Activated CD8-positive, alpha-beta memory T cell treated with anti-CD3 and anti-CD28 coated beads, Interleukin-2, amount 10 ng/mL, durations not matched to agents 7 days and 5 days (primary cell): ENCODE measurements around the gene MVB12B. TPM values are rescaled to one million over a fixed set of nuclear protein-coding genes. Genes with fewer than 3 reads are reported as not detected.

Experiments
- ATAC-seq: fragments of 150-1000 bp; cut with Tn5 transposase; one replicate; pipeline ENCODE4 v1.10.0; 2021; ENCODE audit warnings: moderate library complexity
- CTCF ChIA-PET: fragments of 350-600 bp; sonication (Branson Sonifier 250); formaldehyde crosslinking; loops from one replicate; lab custom pipeline; 2021; ENCODE audit warnings: antibody characterized with exemption; lab: Charles Lee
- DNase-seq: peaks from one replicate; pipeline ENCODE4 v3.0.0-alpha.2; 2020
- H3K27ac Mint-ChIP-seq: one replicate; pipeline ENCODE4 v1.8.0; 2021; ENCODE audit warnings: mild to moderate bottlenecking, mixed read lengths
- H3K27me3 Mint-ChIP-seq: one replicate; pipeline ENCODE4 v1.8.0; 2021; ENCODE audit warnings: mixed read lengths
- H3K36me3 Mint-ChIP-seq: one replicate; pipeline ENCODE4 v1.8.0; 2021; ENCODE audit warnings: mild to moderate bottlenecking, mixed read lengths
- H3K4me1 Mint-ChIP-seq: one replicate; pipeline ENCODE4 v1.8.0; 2021; ENCODE audit warnings: mixed read lengths
- H3K4me3 Mint-ChIP-seq: one replicate; pipeline ENCODE4 v1.8.0; 2021; ENCODE audit warnings: mild to moderate bottlenecking, moderate library complexity, mixed read lengths
- H3K9me3 Mint-ChIP-seq: one replicate; pipeline ENCODE4 v1.8.0; 2022; ENCODE audit warnings: low read depth, mixed read lengths
- total RNA-seq, 2 experiments: library from RNA; stranded (reverse); gene quantifications; one replicate each; pipeline ENCODE4 v1.2.3, GENCODE V29; 2021

Gene MVB12B
- total RNA-seq, 2 experiments from 2014 or later, result 39.2 to 57.0 TPM

DNA sequence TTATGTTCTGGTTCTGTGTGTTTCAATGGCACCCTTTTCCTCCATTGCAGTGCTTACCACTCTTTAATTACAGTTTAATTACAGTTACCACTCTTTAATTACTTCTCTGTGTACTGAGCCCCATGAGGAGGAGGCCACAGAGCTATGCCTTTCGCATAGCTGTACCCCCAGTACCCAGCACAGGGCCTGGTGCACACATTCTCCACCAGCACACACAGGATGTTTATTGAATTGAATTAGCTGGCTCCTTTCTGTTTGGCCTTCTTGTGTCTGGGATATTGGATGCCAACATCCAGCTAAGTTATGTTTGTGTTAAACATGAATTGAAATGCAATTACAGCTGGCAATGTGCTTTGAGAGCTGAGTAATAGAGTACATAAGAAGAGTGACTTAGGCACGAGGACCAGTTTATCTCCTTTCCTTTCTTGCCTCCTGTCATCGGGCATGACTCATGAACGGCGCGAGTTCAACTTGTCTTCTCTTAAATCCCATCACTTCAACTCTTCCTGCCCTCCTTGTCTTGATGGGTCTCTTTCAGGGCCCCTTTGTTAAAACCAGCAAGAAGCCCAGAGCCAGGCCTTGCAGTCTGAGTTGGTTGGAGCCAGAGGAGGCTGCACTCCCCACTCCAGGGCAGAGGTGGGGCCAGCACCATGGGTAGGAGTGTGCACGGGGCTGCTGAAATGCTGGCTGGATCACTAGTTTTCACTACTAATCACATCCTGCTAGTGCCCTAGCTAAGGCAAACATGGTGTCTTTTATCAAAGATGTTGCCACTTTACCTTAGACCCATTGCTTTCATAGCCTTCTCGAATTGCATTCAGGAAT lies 37.4 kb downstream of the MVB12B start:
- ATAC-seq (no peak), DNase-seq (no peak)
- Mint-ChIP-seq H3K27me3 (no peaks in the 10 kb centered on the region), H3K4me1 (peaks cover 20% of the 10 kb centered on the region), H3K36me3 (peaks cover 53% of the 10 kb centered on the region), H3K27ac (no peak overlapping the region), H3K4me3 (no peak overlapping the region), H3K9me3 (peaks cover 21% of the 10 kb centered on the region)
- CTCF ChIA-PET, result interaction anchor here (1.1 to 1.4 kb wide), 3 partner anchors 13 to 61 kb away, joined by 3 read pairs; no protein-coding TSS in a partner anchor

DNA sequence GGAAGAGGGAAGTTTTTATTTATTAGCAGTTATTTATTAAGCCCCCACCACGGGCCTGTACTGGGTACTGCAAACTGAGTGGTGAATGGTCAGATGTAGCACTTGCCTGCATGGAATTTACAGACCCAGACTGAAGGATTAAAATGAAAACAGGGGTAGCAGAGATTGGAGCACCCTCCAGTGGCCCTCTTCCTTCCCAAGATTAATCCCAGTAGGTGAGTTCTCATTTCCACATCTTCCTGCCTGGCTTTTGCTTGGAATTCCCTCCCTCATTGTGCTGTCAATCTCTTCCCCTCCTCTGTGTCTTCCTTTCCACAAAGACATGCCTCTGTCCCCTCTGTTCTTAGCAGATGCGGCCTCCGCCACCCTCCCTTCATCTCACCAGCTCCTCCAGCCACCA lies 39.2 kb downstream of the MVB12B start:
- H3K27ac Mint-ChIP-seq, result no peak overlapping the region
- CTCF ChIA-PET, result interaction anchor here (0.6 kb wide), 1 partner anchor 8 kb away, joined by 3 read pairs; no protein-coding TSS in a partner anchor
- DNase-seq (no peak), ATAC-seq (no peak)
- H3K36me3 Mint-ChIP-seq, result peaks cover 42% of the 10 kb centered on the region
- H3K9me3 Mint-ChIP-seq, result peaks cover 12% of the 10 kb centered on the region
- no peaks in the 10 kb centered on the region for H3K27me3 Mint-ChIP-seq
- peaks cover 7% of the 10 kb centered on the region for H3K4me1 Mint-ChIP-seq
- H3K4me3 Mint-ChIP-seq, result no peak overlapping the region

DNA sequence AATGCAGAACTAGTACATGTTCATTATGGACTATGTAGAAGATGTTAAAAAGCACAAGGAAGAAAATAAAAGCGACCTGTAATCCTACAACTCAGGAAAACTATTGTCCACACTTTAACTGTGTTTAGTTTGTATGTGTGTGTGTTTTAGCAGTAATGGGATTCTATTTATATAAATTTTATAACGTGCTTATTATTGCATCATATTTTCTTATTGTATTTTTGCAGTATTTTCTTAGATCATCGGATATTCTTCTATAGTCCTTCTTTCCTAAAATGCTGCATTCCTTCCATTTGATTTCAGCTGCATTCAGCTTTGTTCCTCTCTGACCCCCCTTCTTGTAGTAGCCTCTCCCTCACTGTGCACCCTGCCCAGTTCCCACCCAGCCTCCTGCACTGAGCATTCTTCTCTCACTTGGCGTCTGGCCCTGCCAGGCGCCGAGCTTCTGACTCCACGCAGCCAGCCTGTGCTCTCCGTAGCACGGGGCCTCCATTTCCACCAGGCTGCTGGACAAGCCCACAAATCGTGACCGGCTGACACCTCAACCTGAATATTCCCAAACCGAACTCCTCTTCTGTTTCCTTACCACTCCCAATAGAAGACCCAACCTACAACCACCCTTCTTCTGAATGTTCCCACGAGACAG lies 39.9 kb downstream of the MVB12B start:
- peaks cover 7% of the 10 kb centered on the region for H3K4me1 Mint-ChIP-seq
- H3K27me3 Mint-ChIP-seq, result no peaks in the 10 kb centered on the region
- CTCF ChIA-PET, result no interaction called here
- peaks cover 9% of the 10 kb centered on the region for H3K9me3 Mint-ChIP-seq
- H3K4me3 Mint-ChIP-seq, result no peak overlapping the region
- ATAC-seq (no peak), DNase-seq (no peak)
- peaks cover 41% of the 10 kb centered on the region for H3K36me3 Mint-ChIP-seq
- H3K27ac Mint-ChIP-seq, result peak overlapping the region; percentile 31

DNA sequence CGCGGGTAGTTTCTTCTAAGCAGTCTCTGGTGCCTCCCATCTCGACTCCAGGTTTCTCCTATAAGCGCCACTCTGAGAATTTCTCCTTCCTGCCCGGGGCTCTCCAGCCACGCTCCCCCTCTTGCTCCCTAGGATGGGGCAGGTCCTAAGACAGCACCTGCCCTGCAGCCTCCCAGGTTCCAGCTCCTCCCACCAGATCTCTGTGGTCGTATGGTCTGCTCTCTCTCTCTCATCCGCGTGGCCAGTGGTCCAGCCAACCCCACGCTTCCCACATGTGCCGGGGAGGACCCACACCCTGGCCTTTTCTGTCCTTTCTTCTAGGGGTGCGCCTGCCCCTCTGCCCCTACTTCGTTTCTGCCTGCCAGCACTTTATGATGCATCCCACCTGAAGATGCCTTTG lies 40.5 kb downstream of the MVB12B start:
- H3K4me1 Mint-ChIP-seq, result peaks cover 7% of the 10 kb centered on the region
- ATAC-seq (no peak), DNase-seq (no peak)
- CTCF ChIA-PET, result interaction anchor here (0.7 kb wide), 1 partner anchor 25 kb away, joined by 3 read pairs; no protein-coding TSS in a partner anchor
- no peak overlapping the region for H3K4me3 Mint-ChIP-seq
- H3K27ac Mint-ChIP-seq, result no peak overlapping the region
- H3K36me3 Mint-ChIP-seq, result peaks cover 40% of the 10 kb centered on the region
- H3K27me3 Mint-ChIP-seq, result no peaks in the 10 kb centered on the region
- H3K9me3 Mint-ChIP-seq, result peaks cover 6% of the 10 kb centered on the region

DNA sequence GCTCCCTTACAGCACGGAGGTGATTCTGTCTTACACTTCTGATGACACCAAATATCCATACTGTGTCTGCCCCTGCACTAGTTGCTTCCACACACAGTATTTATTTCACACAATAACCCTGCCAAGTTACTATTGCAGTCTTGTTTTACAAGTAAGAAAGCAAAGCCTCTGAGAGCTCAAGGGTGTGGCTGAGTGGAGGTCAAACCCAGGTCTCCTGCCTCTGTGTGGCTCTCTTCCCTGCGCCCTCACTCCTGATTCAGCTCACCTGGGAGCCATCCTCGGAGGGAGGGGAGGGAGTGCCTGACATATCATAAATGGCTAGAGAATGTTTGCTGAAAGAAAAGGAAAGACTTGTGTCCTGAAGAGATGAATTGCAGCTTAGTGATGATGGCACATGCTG lies 41.0 kb downstream of the MVB12B start:
- ATAC-seq (no peak), DNase-seq (no peak)
- Mint-ChIP-seq H3K4me1 (peaks cover 11% of the 10 kb centered on the region), H3K9me3 (peaks cover 4% of the 10 kb centered on the region), H3K27me3 (no peaks in the 10 kb centered on the region), H3K4me3 (no peak overlapping the region), H3K36me3 (peaks cover 36% of the 10 kb centered on the region), H3K27ac (no peak overlapping the region)
- CTCF ChIA-PET, result interaction anchor here (0.7 to 1.0 kb wide), 2 partner anchors 10 to 25 kb away, joined by 3 read pairs; no protein-coding TSS in a partner anchor

DNA sequence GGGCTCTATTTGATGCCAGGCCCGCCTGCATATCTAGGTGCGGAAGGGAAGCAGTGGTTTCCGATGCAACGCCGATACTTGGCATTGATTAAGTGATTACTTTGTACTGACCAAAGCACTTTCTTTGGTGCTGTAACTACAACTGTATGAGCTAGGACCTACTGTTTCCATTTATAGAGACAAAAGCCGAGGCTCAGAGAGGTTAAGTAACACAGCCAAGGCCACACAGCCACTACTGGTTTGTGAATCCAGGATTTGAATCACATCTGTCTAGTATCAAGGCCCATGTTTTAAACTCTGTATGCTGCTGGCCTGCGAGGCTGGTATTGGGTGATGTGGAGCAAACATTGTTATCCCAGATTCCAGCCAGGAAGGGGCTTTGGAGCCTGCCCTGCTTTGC lies 41.4 kb downstream of the MVB12B start:
- no peak for ATAC-seq
- no peak for DNase-seq
- Mint-ChIP-seq H3K27me3 (no peaks in the 10 kb centered on the region), H3K36me3 (peaks cover 36% of the 10 kb centered on the region), H3K9me3 (peaks cover 4% of the 10 kb centered on the region), H3K4me3 (no peak overlapping the region), H3K27ac (no peak overlapping the region), H3K4me1 (peaks cover 15% of the 10 kb centered on the region)
- CTCF ChIA-PET, result interaction anchor here (0.7 to 1.0 kb wide), 2 partner anchors 10 to 24 kb away, joined by 3 read pairs; no protein-coding TSS in a partner anchor

DNA sequence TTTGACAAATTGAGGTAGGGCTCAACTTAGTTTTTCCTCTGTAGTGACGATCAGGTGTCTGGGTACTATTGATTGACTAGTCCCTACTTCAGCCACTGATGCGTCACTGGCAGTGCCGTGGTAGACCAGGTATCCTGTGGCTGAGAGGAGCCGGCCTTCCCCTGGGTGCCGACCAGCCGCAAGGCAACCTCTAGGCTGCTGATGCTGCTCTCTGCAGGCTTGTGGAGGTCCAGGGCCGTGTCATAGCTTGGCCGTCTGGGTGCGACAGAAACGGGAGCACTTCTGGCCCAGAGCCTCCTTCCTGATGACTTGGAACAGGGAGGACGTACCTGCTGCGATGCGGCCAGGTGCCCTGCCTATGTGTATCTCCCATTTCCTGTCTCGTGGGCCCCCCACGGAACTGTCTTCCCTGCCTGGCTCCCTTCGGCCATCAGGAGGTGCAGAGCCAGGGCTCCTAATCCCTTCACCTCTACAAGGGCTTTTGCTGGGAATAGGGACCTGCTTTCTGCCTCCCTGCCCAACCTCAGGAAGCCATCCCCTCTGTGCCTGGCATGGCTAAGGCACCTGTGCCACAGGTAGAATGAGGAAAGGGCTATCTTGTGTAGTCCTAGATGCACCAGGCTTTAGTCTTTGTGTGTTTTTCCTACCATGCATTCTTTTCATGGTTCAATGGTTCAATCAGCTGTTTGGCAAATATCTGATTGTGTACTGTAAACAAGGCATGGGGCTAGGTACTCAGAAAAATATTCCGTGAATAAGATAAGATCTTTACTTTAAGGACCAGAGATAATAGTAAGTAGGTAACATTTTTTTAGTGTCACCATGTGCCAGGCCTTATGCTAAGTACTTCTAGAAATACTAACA lies 44.6 kb downstream of the MVB12B start:
- Mint-ChIP-seq H3K4me3 (no peak overlapping the region), H3K27ac (no peak overlapping the region), H3K27me3 (no peaks in the 10 kb centered on the region), H3K4me1 (peaks cover 39% of the 10 kb centered on the region), H3K9me3 (no peaks in the 10 kb centered on the region), H3K36me3 (peaks cover 23% of the 10 kb centered on the region)
- DNase-seq, result no peak
- no peak for ATAC-seq
- CTCF ChIA-PET, result no interaction called here

DNA sequence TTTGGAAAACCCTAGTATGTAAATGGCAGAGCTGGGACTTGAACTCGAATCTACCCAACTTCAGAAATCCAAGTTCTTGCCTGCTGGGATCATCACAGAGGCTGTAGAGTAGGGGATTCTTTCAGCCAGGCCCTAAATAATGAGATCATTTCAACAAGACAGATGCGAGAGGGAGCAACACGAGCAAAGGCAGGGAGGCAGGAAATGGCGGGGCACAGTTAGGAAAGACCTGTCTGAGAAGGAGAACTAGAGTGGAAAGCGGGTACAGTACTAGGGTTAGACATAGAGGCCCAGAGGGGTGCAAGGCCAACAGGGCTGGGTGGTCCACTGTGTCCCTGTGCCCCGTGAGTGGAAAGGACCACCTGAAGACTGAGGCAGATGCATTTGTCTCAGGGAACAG lies 46.1 kb downstream of the MVB12B start:
- Mint-ChIP-seq H3K27ac (no peak overlapping the region), H3K4me3 (no peak overlapping the region), H3K27me3 (no peaks in the 10 kb centered on the region), H3K36me3 (peaks cover 18% of the 10 kb centered on the region), H3K9me3 (no peaks in the 10 kb centered on the region), H3K4me1 (peaks cover 43% of the 10 kb centered on the region)
- no peak for DNase-seq
- ATAC-seq, result no peak
- CTCF ChIA-PET, result no interaction called here

DNA sequence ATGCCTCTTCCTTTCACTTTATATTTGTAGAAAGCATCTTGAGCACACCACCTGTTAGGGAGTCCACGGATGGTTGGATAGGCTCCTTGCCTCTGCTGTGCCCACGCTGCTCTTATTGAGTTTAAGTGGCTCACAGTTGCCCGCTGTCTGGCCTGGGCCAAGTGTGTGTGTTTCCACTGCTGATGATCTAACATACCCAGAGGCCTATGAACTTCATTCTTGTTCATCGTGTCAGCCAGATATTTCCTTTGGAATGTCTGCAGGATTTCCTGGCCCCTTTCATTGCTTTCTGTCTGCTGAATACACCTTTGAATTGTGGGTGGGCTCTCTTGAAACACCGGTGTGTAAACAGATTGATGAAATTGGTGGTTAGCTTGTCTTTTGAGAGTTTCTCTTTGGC lies 46.6 kb downstream of the MVB12B start:
- Mint-ChIP-seq H3K9me3 (no peaks in the 10 kb centered on the region), H3K27ac (no peak overlapping the region), H3K36me3 (peaks cover 18% of the 10 kb centered on the region), H3K4me1 (peaks cover 43% of the 10 kb centered on the region), H3K27me3 (no peaks in the 10 kb centered on the region), H3K4me3 (no peak overlapping the region)
- no peak for DNase-seq
- CTCF ChIA-PET, result no interaction called here
- ATAC-seq, result no peak

DNA sequence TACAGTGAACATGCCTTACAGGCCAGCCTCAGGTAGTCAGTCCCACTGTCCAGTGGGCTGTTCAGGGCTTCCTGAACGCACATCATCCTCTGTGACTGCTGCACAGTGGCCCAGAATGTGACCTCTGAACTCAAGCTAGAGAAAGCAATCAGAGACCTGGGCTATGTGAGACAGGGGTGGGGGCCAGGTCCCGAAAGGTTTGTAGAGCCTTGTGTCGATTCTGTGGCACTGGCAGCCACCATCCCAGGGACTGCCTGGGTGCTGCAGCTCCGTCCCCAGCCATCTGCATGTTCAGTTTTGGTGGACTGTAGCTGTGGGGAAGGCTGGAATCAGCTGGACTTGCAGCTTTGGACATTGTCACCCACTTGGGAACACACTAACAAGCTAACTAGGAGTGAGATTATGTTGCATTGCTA lies 47.7 kb downstream of the MVB12B start:
- Mint-ChIP-seq H3K4me3 (no peak overlapping the region), H3K27ac (no peak overlapping the region), H3K27me3 (no peaks in the 10 kb centered on the region), H3K36me3 (peaks cover 18% of the 10 kb centered on the region), H3K9me3 (no peaks in the 10 kb centered on the region), H3K4me1 (peaks cover 46% of the 10 kb centered on the region)
- CTCF ChIA-PET, result no interaction called here
- DNase-seq (no peak), ATAC-seq (no peak)

DNA sequence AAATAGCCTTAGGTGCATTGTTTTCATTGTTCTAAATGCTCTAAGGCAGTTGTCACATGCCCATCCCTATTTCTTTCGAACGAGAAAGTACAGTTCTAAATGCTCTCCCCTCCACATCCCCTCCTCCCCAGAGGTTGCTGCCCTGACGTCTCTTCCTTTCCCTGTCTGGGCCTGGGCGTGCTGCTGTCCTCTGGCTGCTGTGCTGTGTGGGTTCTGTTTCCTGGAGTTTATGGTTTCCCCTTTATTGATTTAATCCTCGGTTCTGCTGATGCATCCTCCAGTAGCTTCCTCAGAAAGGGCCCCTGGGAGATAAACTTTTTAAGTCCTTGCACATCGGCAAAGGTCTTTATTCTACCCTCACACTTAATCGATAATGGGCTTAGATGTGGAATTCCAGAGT lies 48.8 kb downstream of the MVB12B start:
- Mint-ChIP-seq H3K4me1 (peaks cover 47% of the 10 kb centered on the region), H3K36me3 (peaks cover 14% of the 10 kb centered on the region), H3K27me3 (no peaks in the 10 kb centered on the region), H3K9me3 (no peaks in the 10 kb centered on the region), H3K27ac (peak overlapping the region; percentile 7), H3K4me3 (no peak overlapping the region)
- DNase-seq (no peak), ATAC-seq (peak; percentile 42)
- CTCF ChIA-PET, result interaction anchor here (1.2 kb wide), 1 partner anchor 17 kb away, joined by 3 read pairs; no protein-coding TSS in a partner anchor

DNA sequence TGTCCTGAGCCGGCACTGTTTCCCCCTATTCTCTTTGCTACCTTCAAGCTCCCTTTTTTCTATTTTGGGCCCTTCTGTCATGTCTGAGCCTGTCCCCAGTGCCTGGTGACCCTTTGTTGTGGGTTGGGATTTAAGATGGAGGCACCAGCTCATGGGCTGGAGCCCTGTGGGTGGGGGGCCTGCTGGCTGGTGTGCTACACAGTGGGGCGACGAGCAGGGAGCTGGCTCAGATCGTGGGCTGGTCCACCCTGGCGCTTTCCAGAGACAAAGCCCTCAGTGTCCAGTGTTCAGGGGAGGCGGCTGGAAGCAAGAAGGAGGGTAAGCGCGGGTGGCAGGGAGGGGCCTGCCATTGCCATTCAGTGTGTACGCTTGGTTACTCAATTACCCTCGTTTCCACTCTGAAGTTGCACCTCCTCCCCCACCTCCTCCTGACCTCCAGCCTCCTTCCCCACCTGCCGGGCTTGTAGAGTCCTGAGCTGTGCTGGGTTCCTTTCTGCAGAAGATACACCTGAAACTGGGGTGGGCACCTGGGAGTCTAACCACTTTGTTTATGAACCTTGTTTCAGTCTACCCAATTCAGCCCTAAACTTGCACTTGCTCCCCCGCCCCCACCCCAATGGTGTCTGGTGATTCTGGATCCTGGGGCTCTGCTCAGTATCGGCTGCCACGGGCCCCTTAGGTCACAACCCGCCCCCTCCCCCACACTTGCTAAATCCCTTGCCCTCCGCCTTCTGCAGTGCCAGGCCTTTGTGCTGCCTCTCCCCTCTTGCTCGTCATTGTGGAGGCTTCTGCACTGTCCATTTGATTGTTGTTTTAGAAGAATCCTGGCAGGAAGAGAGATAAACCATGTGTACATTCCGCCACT lies 49.9 kb downstream of the MVB12B start:
- DNase-seq, result no peak
- Mint-ChIP-seq H3K4me3 (no peak overlapping the region), H3K27ac (no peak overlapping the region), H3K9me3 (no peaks in the 10 kb centered on the region), H3K4me1 (peaks cover 43% of the 10 kb centered on the region), H3K27me3 (no peaks in the 10 kb centered on the region), H3K36me3 (peaks cover 13% of the 10 kb centered on the region)
- no peak for ATAC-seq
- CTCF ChIA-PET, result interaction anchor here (1.2 kb wide), 1 partner anchor 16 kb away, joined by 3 read pairs; no protein-coding TSS in a partner anchor
